K562 (cell line): ENCODE data around the gene JMJD1C. TPM values are rescaled to one million over a fixed set of nuclear protein-coding genes. Genes with fewer than 3 reads are reported as not detected.

Experiments used
- ADNP ChIP-seq: fragments of 200-800 bp; sonication (Bioruptor generic); IDR thresholded peaks from 2 replicates; pipeline ENCODE4 v1.6.1; 2016; ENCODE audit warnings: missing genetic modification characterization, missing compliant biosample characterization
- CAMTA2 ChIP-seq: fragments of 250-450 bp; sonication (Bioruptor Pico); conservative IDR thresholded peaks from 2 replicates; pipeline ENCODE4 v1.5.1; 2022
- CREBBP ChIP-seq: IDR thresholded peaks from one replicate; pipeline ENCODE4 v1.6.1; 2012; ENCODE audit warnings: low read depth, mild to moderate bottlenecking, control low read depth, inconsistent platforms, low read length
- HDAC1 ChIP-seq, 2 experiments: fragments of 450-650 bp; IDR thresholded peaks; 2 replicates each; pipeline ENCODE4 v1.6.1; 2016 to 2017; ENCODE audit warnings: inconsistent platforms in 1 of 2, mild to moderate bottlenecking in 1 of 2, moderate library complexity in 1 of 2
- MTA2 ChIP-seq: fragments of 450-650 bp; IDR thresholded peaks from 2 replicates; pipeline ENCODE4 v1.6.1; 2016; ENCODE audit warnings: low read depth
- NR0B1 ChIP-seq: fragments of 450-650 bp; IDR thresholded peaks from one replicate; pipeline ENCODE4 v1.6.1; 2018; ENCODE audit warnings: mild to moderate bottlenecking, moderate library complexity; ENCODE audit not compliant: partially characterized antibody
- SMARCA4 ChIP-seq: fragments of 450-650 bp; IDR thresholded peaks from 2 replicates; pipeline ENCODE4 v1.6.1; 2016
- SP2 ChIP-seq: IDR thresholded peaks from 2 replicates; pipeline ENCODE4 v1.6.1; 2011; ENCODE audit warnings: mild to moderate bottlenecking, low read depth, low read length, moderate library complexity; ENCODE audit not compliant: poor library complexity, severe bottlenecking; ENCODE audit errors: extremely low read depth
- STAG1 ChIP-seq: sonication (generic); formaldehyde crosslinking; IDR thresholded peaks from 2 replicates; pipeline ENCODE4 v1.5.0; 2020; ENCODE audit warnings: missing genetic modification reagents, borderline replicate concordance
- ZFPM2 ChIP-seq: fragments of 250-450 bp; sonication (Bioruptor Pico); IDR thresholded peaks from 2 replicates; pipeline ENCODE4 v1.5.1; 2022; ENCODE audit warnings: mild to moderate bottlenecking
- ZNF146 ChIP-seq: IDR thresholded peaks from one replicate; pipeline ENCODE4 v1.6.1; 2018; ENCODE audit warnings: missing compliant biosample characterization; ENCODE audit not compliant: unreplicated experiment
- ZNF165 ChIP-seq: fragments of 250-450 bp; sonication (Bioruptor Pico); IDR thresholded peaks from 2 replicates; pipeline ENCODE4 v1.4.0; 2020; ENCODE audit warnings: borderline replicate concordance
- ZNF512 ChIP-seq: IDR thresholded peaks from 2 replicates; pipeline ENCODE4 v1.6.1; 2016; ENCODE audit warnings: missing genetic modification characterization, missing compliant biosample characterization
- ZNF778 ChIP-seq: fragments of 450-650 bp; formaldehyde crosslinking; IDR thresholded peaks from 2 replicates; pipeline ENCODE4 v1.4.0; 2020; ENCODE audit warnings: mild to moderate bottlenecking, moderate library complexity
- polyA plus RNA-seq, 8 experiments: library from polyadenylated mRNA; depleted of rRNA in 4 of 8; stranded (reverse) in 5 of 8; unstranded in 3 of 8; fragments of >200 nt; fragmentation: Nextera tagmentation in 2 of 8; fragmentation: Illumina TruSeq in 1 of 8; extraction: Ambion mirVana in 2 of 8; extraction: Trizol in 1 of 8; gene quantifications; 2 replicates each; pipeline versions ENCODE4 v1.2.1 to v1.2.3, GENCODE V29; 2011 to 2014; ENCODE audit warnings: inconsistent platforms in 1 of 8, missing spikeins in 1 of 8
- total RNA-seq, 7 experiments: library from RNA; depleted of rRNA in 6 of 7; stranded (reverse); fragments of >200 nt in 6 of 7; fragmentation: Illumina TruSeq in 2 of 7; extraction: Trizol in 2 of 7; gene quantifications; 2 replicates each; pipeline versions ENCODE4 v1.2.1 to v1.2.3, GENCODE V29; 2011 to 2021; ENCODE audit warnings: low replicate concordance in 1 of 7
- TF ChIP-seq, protein P1 (sequence below), 2 experiments: fragments of 450-650 bp in 1 of 2; sonication (generic) in 1 of 2; formaldehyde crosslinking in 1 of 2; IDR thresholded peaks; 2 replicates each; pipeline versions ENCODE4 v1.7.1 to v1.9.0; 2016 to 2022; ENCODE audit warnings: inconsistent platforms in 1 of 2, mild to moderate bottlenecking in 1 of 2, missing genetic modification reagents in 1 of 2

Gene JMJD1C
- total and polyA plus RNA-seq, 9 of the 15 experiments (the other 6 are each of a cell fraction or from before 2014, with no cell fraction given) = 25.3 to 68.0 (median 47.2) TPM

- TF ChIP-seq ADNP (tag) = no peak
- TF ChIP-seq STAG1 (CRISPR knock-in tag) = no peak
- peak in 1 of 2 experiments; percentile 64; a peak in 1 of 4 replicates for TF ChIP-seq HDAC1 (IDR thresholded peaks at IDR 0.05)
- TF ChIP-seq SMARCA4 = peak; percentile 88
- no peak for TF ChIP-seq ZFPM2 (CRISPR knock-in tag)
- TF ChIP-seq MTA2 = peak; percentile 50; the same call in 1 of the 2 replicates
- TF ChIP-seq CREBBP = no peak
- TF ChIP-seq NR0B1 = no peak
- no peak for TF ChIP-seq ZNF512 (tag)
- TF ChIP-seq, protein P1, sequence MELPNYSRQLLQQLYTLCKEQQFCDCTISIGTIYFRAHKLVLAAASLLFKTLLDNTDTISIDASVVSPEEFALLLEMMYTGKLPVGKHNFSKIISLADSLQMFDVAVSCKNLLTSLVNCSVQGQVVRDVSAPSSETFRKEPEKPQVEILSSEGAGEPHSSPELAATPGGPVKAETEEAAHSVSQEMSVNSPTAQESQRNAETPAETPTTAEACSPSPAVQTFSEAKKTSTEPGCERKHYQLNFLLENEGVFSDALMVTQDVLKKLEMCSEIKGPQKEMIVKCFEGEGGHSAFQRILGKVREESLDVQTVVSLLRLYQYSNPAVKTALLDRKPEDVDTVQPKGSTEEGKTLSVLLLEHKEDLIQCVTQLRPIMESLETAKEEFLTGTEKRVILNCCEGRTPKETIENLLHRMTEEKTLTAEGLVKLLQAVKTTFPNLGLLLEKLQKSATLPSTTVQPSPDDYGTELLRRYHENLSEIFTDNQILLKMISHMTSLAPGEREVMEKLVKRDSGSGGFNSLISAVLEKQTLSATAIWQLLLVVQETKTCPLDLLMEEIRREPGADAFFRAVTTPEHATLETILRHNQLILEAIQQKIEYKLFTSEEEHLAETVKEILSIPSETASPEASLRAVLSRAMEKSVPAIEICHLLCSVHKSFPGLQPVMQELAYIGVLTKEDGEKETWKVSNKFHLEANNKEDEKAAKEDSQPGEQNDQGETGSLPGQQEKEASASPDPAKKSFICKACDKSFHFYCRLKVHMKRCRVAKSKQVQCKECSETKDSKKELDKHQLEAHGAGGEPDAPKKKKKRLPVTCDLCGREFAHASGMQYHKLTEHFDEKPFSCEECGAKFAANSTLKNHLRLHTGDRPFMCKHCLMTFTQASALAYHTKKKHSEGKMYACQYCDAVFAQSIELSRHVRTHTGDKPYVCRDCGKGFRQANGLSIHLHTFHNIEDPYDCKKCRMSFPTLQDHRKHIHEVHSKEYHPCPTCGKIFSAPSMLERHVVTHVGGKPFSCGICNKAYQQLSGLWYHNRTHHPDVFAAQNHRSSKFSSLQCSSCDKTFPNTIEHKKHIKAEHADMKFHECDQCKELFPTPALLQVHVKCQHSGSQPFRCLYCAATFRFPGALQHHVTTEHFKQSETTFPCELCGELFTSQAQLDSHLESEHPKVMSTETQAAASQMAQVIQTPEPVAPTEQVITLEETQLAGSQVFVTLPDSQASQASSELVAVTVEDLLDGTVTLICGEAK (IDR thresholded peaks at IDR 0.05) = peak; percentile 66; the same call in 1 of the 2 replicates
- TF ChIP-seq, protein P1 (CRISPR knock-in tag; IDR thresholded peaks at IDR 0.05) = no peak
- no peak for TF ChIP-seq ZNF165 (CRISPR knock-in tag)
- no peak for TF ChIP-seq SP2
- no peak for TF ChIP-seq CAMTA2 (CRISPR knock-in tag)
- TF ChIP-seq ZNF778 (CRISPR knock-in tag) = no peak
- no peak for TF ChIP-seq ZNF146 (CRISPR knock-in tag)
Measured at GRCh38 chr10:63438506-63439498, 27.0 kb downstream of the JMJD1C start (continued).
